K562 (cell line): ENCODE measurements around the gene RDH16. TPM values are rescaled to one million over a fixed set of nuclear protein-coding genes. Genes with fewer than 3 reads are reported as not detected.

Experiments used
- GABPB2 ChIP-seq: fragments of 250-450 bp; sonication (Bioruptor Pico); conservative IDR thresholded peaks from 2 replicates; pipeline ENCODE4 v1.5.1; 2021; ENCODE audit warnings: mild to moderate bottlenecking
- HMG20B ChIP-seq: fragments of 250-450 bp; sonication (Bioruptor Pico); IDR thresholded peaks from 2 replicates; pipeline ENCODE4 v1.5.0; 2021; ENCODE audit warnings: mild to moderate bottlenecking
- IFI16 ChIP-seq: fragments of 250-450 bp; sonication (Bioruptor Pico); IDR thresholded peaks from 2 replicates; pipeline ENCODE4 v2.1.2; 2022; ENCODE audit warnings: mild to moderate bottlenecking, inconsistent platforms
- MEF2D ChIP-seq: conservative IDR thresholded peaks from 2 replicates; pipeline ENCODE4 v1.6.1; 2016; ENCODE audit warnings: low read depth, missing genetic modification characterization, missing compliant biosample characterization
- MTA3 ChIP-seq: fragments of 450-650 bp; formaldehyde crosslinking; IDR thresholded peaks from 2 replicates; pipeline ENCODE4 v1.6.1; 2017; ENCODE audit warnings: mild to moderate bottlenecking, borderline replicate concordance
- MYC ChIP-seq, 2 experiments: fragments of 250-450 bp in 1 of 2; sonication (Bioruptor Pico) in 1 of 2; IDR thresholded peaks; 2 replicates each; pipeline versions ENCODE4 v1.5.1 to v1.6.1; 2012 to 2021; ENCODE audit warnings: low read depth in 2 of 2, borderline replicate concordance in 1 of 2, improper control_type of control experiment in 1 of 2, low read length in 1 of 2, mild to moderate bottlenecking in 1 of 2, moderate library complexity in 1 of 2
- NFE2 ChIP-seq: IDR thresholded peaks from 2 replicates; pipeline ENCODE4 v1.6.1; 2014; ENCODE audit warnings: antibody characterized with exemption, low read depth
- SMAD4 ChIP-seq: fragments of 250-450 bp; sonication (Bioruptor Pico); conservative IDR thresholded peaks from 2 replicates; pipeline ENCODE4 v1.8.0; 2021; ENCODE audit warnings: inconsistent platforms, mild to moderate bottlenecking, moderate library complexity
- SRF ChIP-seq, 2 experiments: fragments of 250-450, 450-650 bp in 1 of 2; sonication (Bioruptor Pico) in 1 of 2; sonication (generic) in 1 of 2; formaldehyde crosslinking; IDR thresholded peaks; 2 replicates each; pipeline versions ENCODE4 v1.5.0 to v1.5.1; 2020 to 2022; ENCODE audit warnings: mild to moderate bottlenecking in 1 of 2, missing genetic modification reagents in 1 of 2
- ZNF431 ChIP-seq: sonication (generic); formaldehyde crosslinking; IDR thresholded peaks from 2 replicates; pipeline ENCODE4 v1.8.0; 2022; ENCODE audit warnings: mild to moderate bottlenecking, missing genetic modification reagents
- ZNF75A ChIP-seq: fragments of 450-650 bp; formaldehyde crosslinking; IDR thresholded peaks from 2 replicates; pipeline ENCODE4 v1.4.0; 2020; ENCODE audit warnings: mild to moderate bottlenecking
- polyA plus RNA-seq, 8 experiments: library from polyadenylated mRNA; depleted of rRNA in 4 of 8; stranded (reverse) in 5 of 8; unstranded in 3 of 8; fragments of >200 nt; fragmentation: Nextera tagmentation in 2 of 8; fragmentation: Illumina TruSeq in 1 of 8; extraction: Ambion mirVana in 2 of 8; extraction: Trizol in 1 of 8; gene quantifications; 2 replicates each; pipeline versions ENCODE4 v1.2.1 to v1.2.3, GENCODE V29; 2011 to 2014; ENCODE audit warnings: inconsistent platforms in 1 of 8, missing spikeins in 1 of 8
- total RNA-seq, 7 experiments: library from RNA; depleted of rRNA in 6 of 7; stranded (reverse); fragments of >200 nt in 6 of 7; fragmentation: Illumina TruSeq in 2 of 7; extraction: Trizol in 2 of 7; gene quantifications; 2 replicates each; pipeline versions ENCODE4 v1.2.1 to v1.2.3, GENCODE V29; 2011 to 2021; ENCODE audit warnings: low replicate concordance in 1 of 7
- TF ChIP-seq, protein P1 (sequence below): fragments of 450-650 bp; IDR thresholded peaks from 2 replicates; pipeline ENCODE4 v1.6.1; 2016; ENCODE audit warnings: mild to moderate bottlenecking, moderate library complexity
- TF ChIP-seq, protein P2 (sequence below), 2 experiments: fragments of 150-350 bp in 1 of 2; IDR thresholded peaks; 2 replicates each; pipeline ENCODE4 v1.6.1; 2012 to 2016; ENCODE audit warnings: low read depth in 2 of 2, low read length in 2 of 2, mild to moderate bottlenecking in 1 of 2, moderate library complexity in 1 of 2

The RDH16 gene
- total and polyA plus RNA-seq, 9 of the 15 experiments (the other 6 are each of a cell fraction or from before 2014, with no cell fraction given): 0.11 to 0.52 (median 0.22) TPM; not detected in 1

DNA sequence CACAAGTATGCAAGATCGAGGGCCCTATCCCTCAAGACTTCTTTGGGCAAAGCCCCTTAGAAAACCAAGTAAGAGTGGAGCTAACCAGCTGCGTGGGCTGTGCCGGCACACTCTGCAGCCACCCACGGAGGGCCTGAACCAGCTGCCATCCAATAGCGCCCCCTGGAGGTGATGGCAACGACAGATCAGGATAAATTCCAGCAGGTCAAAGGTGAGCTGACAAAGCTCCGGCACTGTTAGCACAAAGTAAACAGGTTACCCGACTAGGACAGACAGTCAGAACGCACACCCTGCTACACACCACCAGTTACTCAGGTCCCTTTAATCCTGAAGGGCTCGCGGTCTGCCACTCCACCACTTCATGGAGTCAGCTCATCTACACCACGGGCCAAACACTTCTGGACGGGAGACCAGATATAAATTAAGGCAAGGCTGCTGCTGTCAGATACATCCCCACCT lies 44.1 kb upstream of the RDH16 start (continued):
- TF ChIP-seq NFE2 (peak; percentile 23; the same call in 1 of the 2 replicates), SRF (CRISPR knock-in tag; IDR thresholded peaks at IDR 0.05) (peak in 1 of 2 experiments; percentile 31; a peak in 1 of 4 replicates), SMAD4 (CRISPR knock-in tag) (0 out of 2 replicates have a peak, but pooled peaks have one; percentile 42), IFI16 (CRISPR knock-in tag) (no peak), ZNF431 (CRISPR knock-in tag) (no peak), ZNF75A (CRISPR knock-in tag) (no peak), HMG20B (CRISPR knock-in tag) (no peak), MTA3 (peak; percentile 74; the same call in 1 of the 2 replicates), MYC (IDR thresholded peaks at IDR 0.05; ENCODE audit: low read depth, low read length) (0 out of 2 replicates have a peak, but pooled peaks have one; percentile 38), MYC (CRISPR knock-in tag; IDR thresholded peaks at IDR 0.05; ENCODE audit: borderline replicate concordance, low read depth) (no peak), GABPB2 (CRISPR knock-in tag) (no peak), MEF2D (tag) (no peak)
- TF ChIP-seq, protein P1, sequence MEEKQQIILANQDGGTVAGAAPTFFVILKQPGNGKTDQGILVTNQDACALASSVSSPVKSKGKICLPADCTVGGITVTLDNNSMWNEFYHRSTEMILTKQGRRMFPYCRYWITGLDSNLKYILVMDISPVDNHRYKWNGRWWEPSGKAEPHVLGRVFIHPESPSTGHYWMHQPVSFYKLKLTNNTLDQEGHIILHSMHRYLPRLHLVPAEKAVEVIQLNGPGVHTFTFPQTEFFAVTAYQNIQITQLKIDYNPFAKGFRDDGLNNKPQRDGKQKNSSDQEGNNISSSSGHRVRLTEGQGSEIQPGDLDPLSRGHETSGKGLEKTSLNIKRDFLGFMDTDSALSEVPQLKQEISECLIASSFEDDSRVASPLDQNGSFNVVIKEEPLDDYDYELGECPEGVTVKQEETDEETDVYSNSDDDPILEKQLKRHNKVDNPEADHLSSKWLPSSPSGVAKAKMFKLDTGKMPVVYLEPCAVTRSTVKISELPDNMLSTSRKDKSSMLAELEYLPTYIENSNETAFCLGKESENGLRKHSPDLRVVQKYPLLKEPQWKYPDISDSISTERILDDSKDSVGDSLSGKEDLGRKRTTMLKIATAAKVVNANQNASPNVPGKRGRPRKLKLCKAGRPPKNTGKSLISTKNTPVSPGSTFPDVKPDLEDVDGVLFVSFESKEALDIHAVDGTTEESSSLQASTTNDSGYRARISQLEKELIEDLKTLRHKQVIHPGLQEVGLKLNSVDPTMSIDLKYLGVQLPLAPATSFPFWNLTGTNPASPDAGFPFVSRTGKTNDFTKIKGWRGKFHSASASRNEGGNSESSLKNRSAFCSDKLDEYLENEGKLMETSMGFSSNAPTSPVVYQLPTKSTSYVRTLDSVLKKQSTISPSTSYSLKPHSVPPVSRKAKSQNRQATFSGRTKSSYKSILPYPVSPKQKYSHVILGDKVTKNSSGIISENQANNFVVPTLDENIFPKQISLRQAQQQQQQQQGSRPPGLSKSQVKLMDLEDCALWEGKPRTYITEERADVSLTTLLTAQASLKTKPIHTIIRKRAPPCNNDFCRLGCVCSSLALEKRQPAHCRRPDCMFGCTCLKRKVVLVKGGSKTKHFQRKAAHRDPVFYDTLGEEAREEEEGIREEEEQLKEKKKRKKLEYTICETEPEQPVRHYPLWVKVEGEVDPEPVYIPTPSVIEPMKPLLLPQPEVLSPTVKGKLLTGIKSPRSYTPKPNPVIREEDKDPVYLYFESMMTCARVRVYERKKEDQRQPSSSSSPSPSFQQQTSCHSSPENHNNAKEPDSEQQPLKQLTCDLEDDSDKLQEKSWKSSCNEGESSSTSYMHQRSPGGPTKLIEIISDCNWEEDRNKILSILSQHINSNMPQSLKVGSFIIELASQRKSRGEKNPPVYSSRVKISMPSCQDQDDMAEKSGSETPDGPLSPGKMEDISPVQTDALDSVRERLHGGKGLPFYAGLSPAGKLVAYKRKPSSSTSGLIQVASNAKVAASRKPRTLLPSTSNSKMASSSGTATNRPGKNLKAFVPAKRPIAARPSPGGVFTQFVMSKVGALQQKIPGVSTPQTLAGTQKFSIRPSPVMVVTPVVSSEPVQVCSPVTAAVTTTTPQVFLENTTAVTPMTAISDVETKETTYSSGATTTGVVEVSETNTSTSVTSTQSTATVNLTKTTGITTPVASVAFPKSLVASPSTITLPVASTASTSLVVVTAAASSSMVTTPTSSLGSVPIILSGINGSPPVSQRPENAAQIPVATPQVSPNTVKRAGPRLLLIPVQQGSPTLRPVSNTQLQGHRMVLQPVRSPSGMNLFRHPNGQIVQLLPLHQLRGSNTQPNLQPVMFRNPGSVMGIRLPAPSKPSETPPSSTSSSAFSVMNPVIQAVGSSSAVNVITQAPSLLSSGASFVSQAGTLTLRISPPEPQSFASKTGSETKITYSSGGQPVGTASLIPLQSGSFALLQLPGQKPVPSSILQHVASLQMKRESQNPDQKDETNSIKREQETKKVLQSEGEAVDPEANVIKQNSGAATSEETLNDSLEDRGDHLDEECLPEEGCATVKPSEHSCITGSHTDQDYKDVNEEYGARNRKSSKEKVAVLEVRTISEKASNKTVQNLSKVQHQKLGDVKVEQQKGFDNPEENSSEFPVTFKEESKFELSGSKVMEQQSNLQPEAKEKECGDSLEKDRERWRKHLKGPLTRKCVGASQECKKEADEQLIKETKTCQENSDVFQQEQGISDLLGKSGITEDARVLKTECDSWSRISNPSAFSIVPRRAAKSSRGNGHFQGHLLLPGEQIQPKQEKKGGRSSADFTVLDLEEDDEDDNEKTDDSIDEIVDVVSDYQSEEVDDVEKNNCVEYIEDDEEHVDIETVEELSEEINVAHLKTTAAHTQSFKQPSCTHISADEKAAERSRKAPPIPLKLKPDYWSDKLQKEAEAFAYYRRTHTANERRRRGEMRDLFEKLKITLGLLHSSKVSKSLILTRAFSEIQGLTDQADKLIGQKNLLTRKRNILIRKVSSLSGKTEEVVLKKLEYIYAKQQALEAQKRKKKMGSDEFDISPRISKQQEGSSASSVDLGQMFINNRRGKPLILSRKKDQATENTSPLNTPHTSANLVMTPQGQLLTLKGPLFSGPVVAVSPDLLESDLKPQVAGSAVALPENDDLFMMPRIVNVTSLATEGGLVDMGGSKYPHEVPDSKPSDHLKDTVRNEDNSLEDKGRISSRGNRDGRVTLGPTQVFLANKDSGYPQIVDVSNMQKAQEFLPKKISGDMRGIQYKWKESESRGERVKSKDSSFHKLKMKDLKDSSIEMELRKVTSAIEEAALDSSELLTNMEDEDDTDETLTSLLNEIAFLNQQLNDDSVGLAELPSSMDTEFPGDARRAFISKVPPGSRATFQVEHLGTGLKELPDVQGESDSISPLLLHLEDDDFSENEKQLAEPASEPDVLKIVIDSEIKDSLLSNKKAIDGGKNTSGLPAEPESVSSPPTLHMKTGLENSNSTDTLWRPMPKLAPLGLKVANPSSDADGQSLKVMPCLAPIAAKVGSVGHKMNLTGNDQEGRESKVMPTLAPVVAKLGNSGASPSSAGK: no peak
- TF ChIP-seq, protein P2, sequence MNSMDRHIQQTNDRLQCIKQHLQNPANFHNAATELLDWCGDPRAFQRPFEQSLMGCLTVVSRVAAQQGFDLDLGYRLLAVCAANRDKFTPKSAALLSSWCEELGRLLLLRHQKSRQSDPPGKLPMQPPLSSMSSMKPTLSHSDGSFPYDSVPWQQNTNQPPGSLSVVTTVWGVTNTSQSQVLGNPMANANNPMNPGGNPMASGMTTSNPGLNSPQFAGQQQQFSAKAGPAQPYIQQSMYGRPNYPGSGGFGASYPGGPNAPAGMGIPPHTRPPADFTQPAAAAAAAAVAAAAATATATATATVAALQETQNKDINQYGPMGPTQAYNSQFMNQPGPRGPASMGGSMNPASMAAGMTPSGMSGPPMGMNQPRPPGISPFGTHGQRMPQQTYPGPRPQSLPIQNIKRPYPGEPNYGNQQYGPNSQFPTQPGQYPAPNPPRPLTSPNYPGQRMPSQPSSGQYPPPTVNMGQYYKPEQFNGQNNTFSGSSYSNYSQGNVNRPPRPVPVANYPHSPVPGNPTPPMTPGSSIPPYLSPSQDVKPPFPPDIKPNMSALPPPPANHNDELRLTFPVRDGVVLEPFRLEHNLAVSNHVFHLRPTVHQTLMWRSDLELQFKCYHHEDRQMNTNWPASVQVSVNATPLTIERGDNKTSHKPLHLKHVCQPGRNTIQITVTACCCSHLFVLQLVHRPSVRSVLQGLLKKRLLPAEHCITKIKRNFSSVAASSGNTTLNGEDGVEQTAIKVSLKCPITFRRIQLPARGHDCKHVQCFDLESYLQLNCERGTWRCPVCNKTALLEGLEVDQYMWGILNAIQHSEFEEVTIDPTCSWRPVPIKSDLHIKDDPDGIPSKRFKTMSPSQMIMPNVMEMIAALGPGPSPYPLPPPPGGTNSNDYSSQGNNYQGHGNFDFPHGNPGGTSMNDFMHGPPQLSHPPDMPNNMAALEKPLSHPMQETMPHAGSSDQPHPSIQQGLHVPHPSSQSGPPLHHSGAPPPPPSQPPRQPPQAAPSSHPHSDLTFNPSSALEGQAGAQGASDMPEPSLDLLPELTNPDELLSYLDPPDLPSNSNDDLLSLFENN (IDR thresholded peaks at IDR 0.05; ENCODE audit: low read depth in 2 of 2, low read length in 2 of 2): 0 out of 4 replicates have a peak, but pooled peaks of 1 of the 2 experiments have one; percentile 30
